Measurements from ENCODE around the gene FIGN. TPM values are rescaled to one million over a fixed set of nuclear protein-coding genes. Genes with fewer than 3 reads are reported as not detected.

The FIGN gene
- polyA plus RNA-seq, 1 experiment, result 2.2 TPM

DNA sequence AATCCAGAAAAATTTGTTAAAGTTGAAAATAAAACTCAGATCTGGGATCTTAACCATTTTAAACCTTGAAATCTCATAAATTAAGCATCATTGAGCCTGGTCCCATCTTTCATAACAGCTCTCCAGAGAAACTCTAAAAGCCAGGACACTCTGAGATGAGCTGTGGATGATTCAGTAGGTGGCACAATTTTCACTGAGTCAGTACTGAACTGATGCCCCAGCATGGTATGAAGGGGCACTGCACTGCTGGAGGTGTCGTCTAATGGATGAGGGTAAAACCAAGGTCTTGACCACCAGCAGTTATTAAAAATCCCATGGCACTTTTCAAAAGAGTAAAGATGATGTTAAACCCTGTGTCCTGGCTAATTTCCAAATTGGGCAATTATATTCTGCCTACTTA lies 170.6 kb downstream of the FIGN start:
- POLR2A ChIA-PET, result no interaction called here
- Histone ChIP-seq H3K27me3 (ENCODE audit: control insufficient read depth, insufficient read depth, low read length) (no peaks in the 10 kb centered on the region), H3K27ac (ENCODE audit: low read depth, low read length) (no peak overlapping the region), H3K9me3 (ENCODE audit: control insufficient read depth, insufficient read depth, low read length) (no peaks in the 10 kb centered on the region), H3K4me3 (ENCODE audit: low read depth, low read length) (no peak overlapping the region)
- TF ChIP-seq, protein P1, sequence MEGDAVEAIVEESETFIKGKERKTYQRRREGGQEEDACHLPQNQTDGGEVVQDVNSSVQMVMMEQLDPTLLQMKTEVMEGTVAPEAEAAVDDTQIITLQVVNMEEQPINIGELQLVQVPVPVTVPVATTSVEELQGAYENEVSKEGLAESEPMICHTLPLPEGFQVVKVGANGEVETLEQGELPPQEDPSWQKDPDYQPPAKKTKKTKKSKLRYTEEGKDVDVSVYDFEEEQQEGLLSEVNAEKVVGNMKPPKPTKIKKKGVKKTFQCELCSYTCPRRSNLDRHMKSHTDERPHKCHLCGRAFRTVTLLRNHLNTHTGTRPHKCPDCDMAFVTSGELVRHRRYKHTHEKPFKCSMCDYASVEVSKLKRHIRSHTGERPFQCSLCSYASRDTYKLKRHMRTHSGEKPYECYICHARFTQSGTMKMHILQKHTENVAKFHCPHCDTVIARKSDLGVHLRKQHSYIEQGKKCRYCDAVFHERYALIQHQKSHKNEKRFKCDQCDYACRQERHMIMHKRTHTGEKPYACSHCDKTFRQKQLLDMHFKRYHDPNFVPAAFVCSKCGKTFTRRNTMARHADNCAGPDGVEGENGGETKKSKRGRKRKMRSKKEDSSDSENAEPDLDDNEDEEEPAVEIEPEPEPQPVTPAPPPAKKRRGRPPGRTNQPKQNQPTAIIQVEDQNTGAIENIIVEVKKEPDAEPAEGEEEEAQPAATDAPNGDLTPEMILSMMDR (IDR thresholded peaks at IDR 0.05; ENCODE audit: low read depth, low read length), result no peak
- CTCF ChIA-PET, result interaction anchor here (0.7 kb wide), 1 partner anchor 827 kb away, joined by 3 read pairs; no protein-coding TSS in a partner anchor
- DNase-seq (ENCODE audit: low read depth, low spot score), result no peak

DNA sequence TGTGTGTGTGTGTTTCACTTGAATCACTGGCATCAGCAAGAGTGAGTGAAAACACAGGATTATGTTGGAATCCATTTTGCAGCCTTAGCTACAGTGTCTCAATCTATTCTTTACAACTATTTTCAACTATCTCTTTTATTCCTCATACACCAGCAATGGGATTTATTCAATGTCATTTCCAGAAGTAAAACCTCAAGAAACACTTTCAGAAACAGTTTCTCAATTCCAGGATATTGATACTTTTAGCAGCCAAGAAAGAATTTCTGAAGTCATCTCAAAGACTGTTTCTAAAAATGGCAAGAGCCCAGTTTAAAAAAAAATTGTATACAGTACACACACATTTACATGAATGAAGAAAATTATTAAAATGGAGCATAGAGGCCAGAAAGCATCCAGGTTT lies 171.6 kb downstream of the FIGN start:
- Histone ChIP-seq H3K9me3 (ENCODE audit: control insufficient read depth, insufficient read depth, low read length) (no peaks in the 10 kb centered on the region), H3K27me3 (ENCODE audit: control insufficient read depth, insufficient read depth, low read length) (no peaks in the 10 kb centered on the region), H3K4me3 (ENCODE audit: low read depth, low read length) (no peak overlapping the region), H3K27ac (ENCODE audit: low read depth, low read length) (no peak overlapping the region)
- ChIA-PET CTCF (no interaction called here), POLR2A (no interaction called here)
- no peak for DNase-seq (ENCODE audit: low read depth, low spot score)
- TF ChIP-seq, protein P1 (IDR thresholded peaks at IDR 0.05; ENCODE audit: low read depth, low read length), result no peak

DNA sequence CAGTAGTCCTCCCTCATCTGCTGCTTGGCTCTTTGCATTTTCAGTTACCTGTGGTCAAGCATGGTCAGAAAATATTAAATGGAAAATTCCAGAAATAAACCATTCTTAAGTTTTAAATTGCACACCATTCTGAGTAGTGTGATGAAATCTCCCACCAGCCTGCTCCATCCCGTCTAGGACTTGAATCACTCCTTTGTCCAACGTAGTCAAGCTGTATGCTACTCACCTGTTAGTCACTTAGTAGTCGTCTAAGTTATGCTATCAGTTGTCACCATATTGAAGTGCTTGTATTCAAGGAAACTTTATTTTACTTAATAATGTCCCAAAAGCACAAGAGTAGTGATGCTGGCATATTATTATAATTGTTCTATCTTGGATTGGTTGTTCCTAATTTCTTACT lies 172.5 kb downstream of the FIGN start:
- H3K9me3 ChIP-seq (ENCODE audit: control insufficient read depth, insufficient read depth, low read length), result no peaks in the 10 kb centered on the region
- DNase-seq (ENCODE audit: low read depth, low spot score), result no peak
- H3K4me3 ChIP-seq (ENCODE audit: low read depth, low read length), result no peak overlapping the region
- CTCF ChIA-PET, result no interaction called here
- H3K27ac ChIP-seq (ENCODE audit: low read depth, low read length), result no peak overlapping the region
- POLR2A ChIA-PET, result no interaction called here
- TF ChIP-seq, protein P1 (IDR thresholded peaks at IDR 0.05; ENCODE audit: low read depth, low read length), result no peak
- H3K27me3 ChIP-seq (ENCODE audit: control insufficient read depth, insufficient read depth, low read length), result no peaks in the 10 kb centered on the region

DNA sequence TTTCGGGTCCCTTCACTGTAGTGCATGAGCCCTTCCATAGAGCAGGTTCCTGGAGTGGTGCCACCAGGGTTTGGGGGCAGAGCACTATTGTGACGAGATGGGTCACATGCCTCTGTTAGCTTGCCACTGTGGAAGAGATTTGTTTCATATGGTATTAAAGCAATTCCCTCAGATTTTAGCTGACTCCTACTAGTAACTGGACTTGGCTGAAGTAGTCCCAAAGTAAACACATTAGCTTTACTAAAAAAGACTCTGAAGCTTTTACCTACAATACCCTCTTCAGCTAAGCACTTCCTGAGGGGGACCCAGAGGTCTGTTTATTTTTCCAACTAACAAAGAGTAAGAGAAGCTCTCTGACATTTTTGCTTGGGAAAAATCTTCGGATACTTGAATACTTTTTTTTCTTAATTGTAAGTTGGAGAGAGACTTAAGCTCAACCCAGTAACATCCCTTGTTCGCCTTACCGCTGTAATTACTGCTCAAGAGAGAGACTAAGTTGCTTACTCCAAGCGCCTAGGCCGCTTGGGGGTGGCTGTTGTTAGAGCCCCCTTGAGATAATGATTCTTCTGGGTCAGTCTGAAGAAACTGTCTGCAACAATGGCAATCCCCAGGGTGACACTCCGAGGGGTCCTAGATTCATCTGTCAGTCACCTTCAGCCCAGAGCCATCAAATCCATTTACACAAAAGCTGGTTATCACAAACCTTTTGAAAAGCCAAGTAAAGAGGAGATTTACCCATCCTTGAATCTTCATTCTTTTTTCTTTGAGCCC lies 177.4 kb downstream of the FIGN start:
- no peak for DNase-seq (ENCODE audit: low read depth, low spot score)
- H3K4me3 ChIP-seq (ENCODE audit: low read depth, low read length), result no peak overlapping the region
- ChIA-PET POLR2A (no interaction called here), CTCF (interaction anchor here (1.5 kb wide), 1 partner anchor 212 kb away, joined by 8 read pairs; no protein-coding TSS in a partner anchor)
- no peaks in the 10 kb centered on the region for H3K27me3 ChIP-seq (ENCODE audit: control insufficient read depth, insufficient read depth, low read length)
- TF ChIP-seq, protein P1 (IDR thresholded peaks at IDR 0.05; ENCODE audit: low read depth, low read length), result no peak
- H3K9me3 ChIP-seq (ENCODE audit: control insufficient read depth, insufficient read depth, low read length), result no peaks in the 10 kb centered on the region
- H3K27ac ChIP-seq (ENCODE audit: low read depth, low read length), result no peak overlapping the region

DNA sequence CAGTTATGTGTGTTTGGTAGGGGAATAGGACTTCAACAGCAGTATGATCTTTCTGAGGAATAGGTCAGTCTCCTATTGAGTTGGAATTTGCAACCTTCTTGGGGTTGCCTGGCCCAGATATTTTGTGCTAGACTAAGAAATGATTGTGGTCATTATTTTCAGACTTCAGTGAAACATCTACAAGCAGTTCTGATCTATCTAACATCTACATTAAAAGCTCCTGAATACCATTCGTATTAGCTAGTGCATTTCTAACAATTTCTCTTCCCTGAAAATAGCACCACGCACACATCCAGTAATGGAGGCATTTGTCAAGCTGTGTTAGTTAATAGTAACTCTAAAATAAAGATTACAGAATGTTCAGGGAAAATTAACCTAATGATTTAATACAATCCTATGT lies 179.3 kb downstream of the FIGN start:
- Histone ChIP-seq H3K4me3 (ENCODE audit: low read depth, low read length) (no peak overlapping the region), H3K27ac (ENCODE audit: low read depth, low read length) (no peak overlapping the region), H3K27me3 (ENCODE audit: control insufficient read depth, insufficient read depth, low read length) (no peaks in the 10 kb centered on the region), H3K9me3 (ENCODE audit: control insufficient read depth, insufficient read depth, low read length) (no peaks in the 10 kb centered on the region)
- ChIA-PET CTCF (no interaction called here), POLR2A (no interaction called here)
- no peak for DNase-seq (ENCODE audit: low read depth, low spot score)
- TF ChIP-seq, protein P1 (IDR thresholded peaks at IDR 0.05; ENCODE audit: low read depth, low read length), result no peak
